ENCODE data around the gene DPH5. TPM values are rescaled to one million over a fixed set of nuclear protein-coding genes. Genes with fewer than 3 reads are reported as not detected.

The DPH5 gene
- total RNA-seq, 1 donor from 2014 or later = 69.4 TPM

DNA sequence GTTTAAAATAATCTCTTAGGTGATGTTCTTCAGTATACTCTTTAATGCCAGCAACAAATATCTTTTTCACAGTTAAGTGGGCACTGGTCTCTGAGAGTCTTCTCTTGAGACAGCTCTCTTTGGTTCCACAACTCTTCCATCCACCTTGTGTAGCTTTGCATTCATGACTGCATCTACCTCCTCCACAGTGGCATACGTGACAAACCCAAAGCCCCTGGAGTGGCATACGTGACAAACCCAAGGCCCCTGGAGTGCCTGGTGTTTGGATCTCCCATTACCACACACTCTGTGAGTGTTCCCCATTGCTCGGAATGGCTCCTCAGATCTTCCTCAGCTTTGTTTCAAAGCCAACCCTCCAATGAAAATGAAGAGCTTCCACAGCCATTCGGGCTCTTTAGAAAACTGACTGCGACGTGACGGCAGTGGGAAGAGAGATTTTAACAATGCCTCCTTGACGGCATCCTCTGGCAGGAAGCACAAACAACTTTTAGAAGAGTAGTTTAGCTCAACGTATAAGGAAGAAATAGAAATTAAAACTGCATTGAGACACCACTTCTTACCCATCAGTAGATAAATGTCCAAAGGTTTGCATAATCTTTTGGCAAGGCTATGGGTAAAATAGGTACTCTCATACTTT, 83.9 kb downstream of the DPH5 start:
- no peaks in the 10 kb centered on the region for H3K27me3 Mint-ChIP-seq (ENCODE audit: low read depth)
- no peak overlapping the region for H3K27ac Mint-ChIP-seq (ENCODE audit: unreplicated experiment)
- TF ChIP-seq CTCF (conservative IDR thresholded peaks at IDR 0.05) = no peak
- DNase-seq (ENCODE audit: low read depth, low spot score) = no peak
- H3K9me3 Mint-ChIP-seq = no peaks in the 10 kb centered on the region
- H3K4me3 Mint-ChIP-seq = no peak overlapping the region
- H3K4me1 Mint-ChIP-seq = no peaks in the 10 kb centered on the region
- H3K36me3 Mint-ChIP-seq (ENCODE audit: low read depth) = peaks cover 56% of the 10 kb centered on the region

DNA sequence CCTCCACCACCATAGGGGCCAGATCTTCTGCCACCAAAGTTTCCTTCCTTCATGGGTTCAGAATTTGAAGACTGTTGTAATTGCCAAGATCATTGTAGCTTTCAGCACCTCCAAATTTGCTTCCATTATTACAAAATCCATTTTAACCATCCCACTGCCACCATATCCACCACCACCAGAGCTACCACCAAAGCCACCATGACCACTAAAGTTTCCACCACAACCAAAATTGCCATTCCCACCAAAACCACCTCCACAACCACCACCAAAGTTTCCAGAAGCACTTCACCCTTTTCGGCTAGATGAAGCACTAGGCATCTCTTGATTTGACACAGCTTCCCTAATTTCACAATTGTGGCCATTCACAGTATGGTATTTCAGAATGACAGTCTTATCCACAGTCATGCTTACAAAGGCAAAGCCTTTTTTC, 84.5 kb downstream of the DPH5 start:
- Mint-ChIP-seq H3K27me3 (ENCODE audit: low read depth) (no peaks in the 10 kb centered on the region), H3K4me3 (no peak overlapping the region), H3K9me3 (no peaks in the 10 kb centered on the region), H3K36me3 (ENCODE audit: low read depth) (peaks cover 54% of the 10 kb centered on the region), H3K4me1 (no peaks in the 10 kb centered on the region), H3K27ac (ENCODE audit: unreplicated experiment) (peak overlapping the region; percentile 66)
- no peak for DNase-seq (ENCODE audit: low read depth, low spot score)
- no peak for TF ChIP-seq CTCF (conservative IDR thresholded peaks at IDR 0.05)

Other genes starting within 250 kb of the DPH5 start
- 49.0 and 52.3 TPM in 2 replicates for gene EXTL2, start 130.9 kb downstream of the DPH5 start, total RNA-seq
- gene SLC30A7, start 129.7 kb downstream of the DPH5 start, total RNA-seq = 21.4 and 22.9 TPM in 2 replicates
- gene S1PR1, start 211.2 kb upstream of the DPH5 start, total RNA-seq = 20.9 and 21.6 TPM in 2 replicates

All from neural crest cell (in vitro differentiated cells).